ENCODE data around the gene DNAJC4.

DNAJC4 gene

GRCh38 chr11:64283092-64283491 is 52.7 kb downstream of the DNAJC4 start:
- TF ChIP-seq CTCF (IDR thresholded peaks at IDR 0.05; ENCODE audit: low read length, missing control alignments): no peak
- no peak for DNase-seq (ENCODE audit: low read depth)
- H3K4me3 ChIP-seq (replicated peaks; ENCODE audit: low read depth, low read length): no peak overlapping the region
